AG04449 (cell line): ENCODE results near the gene MANSC1.
A peak's percentile ranks its signal among the peaks of the same experiment; 100 is the strongest.
"Not testable (repeated sequence)": the region's sequence is repeated elsewhere in the genome, so short reads cannot be mapped to it uniquely, and the experiment has no call there.

ENCODE experiments used
- CTCF ChIA-PET: fragments of 350-600 bp; formaldehyde crosslinking; extraction: SDS; loops from one replicate; lab custom pipeline; 2021; ENCODE audit warnings: antibody characterized with exemption; lab: Yijun Ruan, JAX
- POLR2A ChIA-PET: fragments of 400-600, 350-600 bp; formaldehyde crosslinking; extraction: SDS; loops from one replicate; lab custom pipeline; 2020; ENCODE audit warnings: antibody characterized with exemption, inconsistent platforms; lab: Yijun Ruan, JAX
- DNase-seq: peaks from one replicate; pipeline ENCODE4 v3.0.0-alpha.2; 2010; ENCODE audit warnings: low read depth, low spot score
- H3K4me3 ChIP-seq: 2 replicates; pipeline ENCODE4 v1.5.1; 2011; ENCODE audit warnings: low read depth, mild to moderate bottlenecking, control low read depth, low read length
- CTCF ChIP-seq: IDR thresholded peaks from one replicate; pipeline ENCODE4 v1.5.1; 2011; ENCODE audit warnings: mild to moderate bottlenecking, moderate library complexity, low read length, control low read depth, inconsistent platforms; ENCODE audit not compliant: insufficient read depth; ENCODE audit errors: missing control alignments

MANSC1 gene

GRCh38 chr12:12357719-12358461 lies 7.8 kb upstream of the MANSC1 start:
- CTCF ChIA-PET: interaction anchor here (0.7 to 4.4 kb wide), 14 partner anchors 10 to 379 kb away, joined by 3 to 19 read pairs (median 4); partner anchors contain the start of gene GPR19
- no peak for DNase-seq
- H3K4me3 ChIP-seq: peak overlapping the region; percentile 89
- TF ChIP-seq CTCF: no peak
- POLR2A ChIA-PET: interaction anchor here (0.7 kb wide), 1 partner anchor 287 kb away, joined by 4 read pairs; the partner anchor contains the start of gene BCL2L14

DNA sequence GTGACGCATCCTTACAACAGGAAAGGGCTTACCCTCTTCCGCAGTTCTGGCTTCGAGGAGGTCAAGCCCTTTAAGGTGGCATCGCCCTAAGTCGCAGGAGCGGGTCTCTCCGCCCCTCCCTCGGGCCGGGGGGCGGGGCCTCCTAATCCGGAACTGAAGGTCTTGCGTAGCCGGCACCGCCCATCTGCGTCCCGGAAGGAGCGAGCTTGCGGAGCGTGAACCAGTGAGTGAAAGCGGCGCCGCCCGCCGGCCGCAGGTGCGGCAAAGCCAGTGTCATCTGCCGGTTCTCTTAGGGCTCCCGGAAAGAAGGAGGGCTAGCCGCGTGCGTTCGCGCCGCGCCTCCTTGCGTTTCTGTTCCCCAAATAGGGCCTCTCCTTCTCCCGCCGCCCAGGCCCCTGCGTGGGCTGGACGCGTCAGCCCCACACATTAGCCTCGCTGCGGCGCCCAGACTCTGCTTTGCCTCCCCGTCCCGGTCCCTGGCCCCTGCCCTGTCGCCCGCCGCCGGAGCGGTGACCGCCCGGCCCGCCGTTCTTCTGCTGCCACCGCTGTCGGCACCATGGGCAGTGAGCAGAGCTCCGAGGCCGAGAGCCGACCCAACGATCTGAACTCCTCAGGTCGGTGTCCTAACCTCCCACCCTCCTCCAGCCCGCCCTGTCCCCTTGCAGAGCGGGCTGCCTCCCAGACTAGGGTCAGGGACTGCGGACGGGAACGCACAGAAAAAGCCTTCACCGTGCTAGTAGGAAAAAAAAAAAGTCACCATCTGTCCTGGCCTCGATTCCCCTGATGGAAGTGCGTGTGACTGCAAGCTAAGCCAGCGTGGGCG lies 7.1 kb upstream of the MANSC1 start, which contains the start of gene BORCS5:
Gene BORCS5 (plus strand): TSS at position 183 of the 823 bp plus-strand sequence. CDS start 374 bp downstream, at position 557.
- POLR2A ChIA-PET: interaction anchor here (0.5 to 0.7 kb wide), 3 partner anchors 43 to 359 kb away, joined by 3 to 4 read pairs (median 3); partner anchors contain the start of gene BCL2L14
- peak within 1 kb of the TSS; percentile 89 for H3K4me3 ChIP-seq
- peak; percentile 39 for TF ChIP-seq CTCF
- DNase-seq: peak; percentile 29
- CTCF ChIA-PET: interaction anchor here (0.8 to 4.4 kb wide), 14 partner anchors 11 to 349 kb away, joined by 3 to 19 read pairs (median 3); partner anchors contain the start of gene GPR19

DNA sequence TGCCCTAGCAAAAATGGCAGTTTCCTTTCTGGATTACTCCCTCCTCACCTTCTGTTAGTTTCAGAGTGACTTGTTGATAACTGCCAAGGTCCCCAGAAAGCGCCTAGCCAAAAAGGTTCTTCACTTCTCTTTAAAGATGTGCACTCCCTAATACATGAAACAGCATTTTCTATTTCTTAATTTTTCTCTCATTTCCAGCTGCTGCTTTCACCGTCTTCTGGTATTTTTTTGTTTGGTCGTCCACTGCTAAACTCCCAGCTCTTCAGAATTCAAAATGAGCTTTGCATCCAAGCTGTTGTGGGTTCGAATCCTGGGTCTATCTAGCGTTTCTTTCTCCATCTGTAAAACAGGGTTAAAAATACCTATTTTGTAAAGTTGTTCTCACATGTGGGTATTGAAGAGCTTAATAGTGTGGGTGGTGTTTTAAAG lies 6.4 kb upstream of the MANSC1 start:
- ChIA-PET CTCF (interaction anchor here (0.8 to 4.4 kb wide), 8 partner anchors 11 to 339 kb away, joined by 3 to 19 read pairs (median 4); partner anchors contain the start of gene GPR19), POLR2A (interaction anchor here (0.5 to 0.7 kb wide), 2 partner anchors 42 to 360 kb away, joined by 3 read pairs; no protein-coding TSS in a partner anchor)
- peak overlapping the region; percentile 89 for H3K4me3 ChIP-seq
- no peak for DNase-seq
- TF ChIP-seq CTCF: no peak

DNA sequence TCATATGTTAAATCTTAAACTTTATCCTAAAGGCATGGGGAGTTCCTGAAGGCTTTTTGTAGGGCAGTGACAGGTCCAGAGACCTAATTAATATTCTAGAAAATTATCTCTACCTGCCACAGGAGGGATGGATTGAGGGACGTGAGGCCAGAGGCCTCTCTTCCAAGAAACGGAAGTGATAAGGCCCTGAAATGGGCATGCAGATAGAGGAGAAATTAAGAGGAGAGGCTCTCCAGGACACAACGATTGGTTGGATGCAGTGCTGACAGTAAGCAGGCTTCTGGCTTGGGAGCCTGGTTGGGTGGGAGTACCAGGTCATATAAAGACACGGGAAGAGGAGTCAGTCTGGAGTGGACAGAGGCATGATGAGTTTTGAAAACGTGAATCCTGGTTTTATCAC lies 3.8 kb upstream of the MANSC1 start:
- no peak overlapping the region for H3K4me3 ChIP-seq
- no peak for TF ChIP-seq CTCF
- ChIA-PET POLR2A (no interaction called here), CTCF (interaction anchor here (1.1 kb wide), 1 partner anchor 22 kb away, joined by 3 read pairs; no protein-coding TSS in a partner anchor)
- DNase-seq: no peak

DNA sequence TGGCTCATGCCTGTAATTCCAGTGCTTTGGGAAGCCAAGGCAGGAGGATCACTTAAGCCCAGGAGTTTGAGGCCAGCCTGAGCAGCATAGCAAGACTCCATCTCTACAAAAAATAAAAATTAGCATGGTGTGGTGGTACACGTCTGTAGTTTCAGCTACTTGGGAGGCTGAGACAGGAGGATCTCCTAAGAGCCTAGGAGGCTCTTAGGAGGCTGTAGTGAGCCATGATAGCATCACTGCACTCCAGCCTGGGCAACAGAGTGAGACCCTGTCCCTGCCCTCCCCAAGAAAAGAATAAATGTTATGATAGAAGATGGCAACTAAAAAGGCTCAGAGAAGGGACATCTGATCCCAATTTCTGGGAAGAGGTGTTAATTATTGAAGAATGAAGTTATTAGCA lies 3.2 kb upstream of the MANSC1 start:
- TF ChIP-seq CTCF: no peak
- ChIA-PET CTCF (no interaction called here), POLR2A (no interaction called here)
- no peak overlapping the region for H3K4me3 ChIP-seq
- DNase-seq: no peak

DNA sequence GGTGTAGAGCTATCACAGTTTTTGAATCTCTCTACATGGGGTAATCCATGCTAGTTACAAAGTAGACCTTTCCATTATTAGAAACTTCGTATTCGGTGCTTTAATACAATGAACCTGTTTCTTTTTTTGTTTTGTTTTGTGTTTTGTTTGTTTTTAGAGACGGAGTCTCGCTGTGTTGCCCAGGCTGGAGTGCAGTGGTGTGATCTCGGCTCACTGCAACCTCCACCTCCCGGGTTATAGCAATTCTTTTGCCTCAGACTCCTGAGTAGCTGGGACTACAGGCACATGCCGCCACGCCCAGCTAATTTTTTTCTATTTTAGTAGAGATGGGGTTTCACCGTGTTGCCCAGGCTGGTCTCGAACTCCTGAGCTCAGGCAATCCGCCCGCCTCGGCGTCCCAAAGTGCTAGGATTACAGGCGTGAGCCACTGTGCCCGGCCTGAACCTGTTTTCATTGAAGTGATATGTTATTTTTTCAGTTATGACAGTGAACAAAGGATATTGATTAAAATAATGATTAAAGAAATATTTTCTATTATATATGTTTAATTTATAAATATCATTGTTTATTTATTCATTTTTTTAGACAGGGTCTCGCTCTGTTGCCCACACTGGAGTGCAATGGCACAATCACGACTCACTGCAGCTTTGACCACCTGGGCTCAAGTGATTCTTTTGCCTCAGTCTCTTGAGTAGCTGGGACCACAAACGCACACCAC lies 1.6 kb upstream of the MANSC1 start:
- CTCF ChIA-PET: interaction anchor here (0.9 to 1.1 kb wide), 3 partner anchors 9 to 272 kb away, joined by 3 read pairs; no protein-coding TSS in a partner anchor
- DNase-seq, H3K4me3 ChIP-seq, POLR2A ChIA-PET: not testable (repeated sequence)
